Fibroblast of the conjunctiva (primary cell): Measurements from ENCODE around the gene TPP2.

Source experiments
- DNase-seq: peaks from one replicate; pipeline ENCODE4 v3.0.0-alpha.2; 2010; ENCODE audit warnings: low read depth

Gene TPP2

GRCh38 chr13:102694937-102695336 lies 98.2 kb downstream of the TPP2 start, which contains the start of gene METTL21C:
TSS of gene METTL21C (minus strand) at chr13:102695044. CDS start at chr13:102694498, 546 bp downstream.
- no peak for DNase-seq

DNA sequence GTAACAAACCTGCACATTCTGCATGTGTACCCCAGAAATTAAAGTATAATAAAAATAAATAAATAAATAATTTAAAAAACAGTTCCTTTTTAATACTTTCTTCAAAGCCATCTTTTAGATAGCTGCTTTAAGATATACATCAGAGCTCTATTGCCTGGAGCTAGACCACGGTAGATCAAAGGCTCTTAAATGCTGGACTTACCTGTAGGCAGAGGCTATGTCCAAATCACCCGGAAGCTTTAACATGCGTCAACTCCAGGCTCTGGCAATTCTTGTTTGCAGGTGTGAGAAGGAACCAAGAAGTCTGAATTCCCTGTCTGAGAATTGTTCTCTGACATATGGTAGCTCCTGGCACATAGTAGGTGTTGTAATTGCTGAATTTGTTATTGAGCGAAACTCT lies 99.7 kb downstream of the TPP2 start:
- no peak for DNase-seq

- DNase-seq, result no peak
These were observed 100.5 kb downstream of the TPP2 start for GRCh38 chr13:102697264-102697663.

DNA sequence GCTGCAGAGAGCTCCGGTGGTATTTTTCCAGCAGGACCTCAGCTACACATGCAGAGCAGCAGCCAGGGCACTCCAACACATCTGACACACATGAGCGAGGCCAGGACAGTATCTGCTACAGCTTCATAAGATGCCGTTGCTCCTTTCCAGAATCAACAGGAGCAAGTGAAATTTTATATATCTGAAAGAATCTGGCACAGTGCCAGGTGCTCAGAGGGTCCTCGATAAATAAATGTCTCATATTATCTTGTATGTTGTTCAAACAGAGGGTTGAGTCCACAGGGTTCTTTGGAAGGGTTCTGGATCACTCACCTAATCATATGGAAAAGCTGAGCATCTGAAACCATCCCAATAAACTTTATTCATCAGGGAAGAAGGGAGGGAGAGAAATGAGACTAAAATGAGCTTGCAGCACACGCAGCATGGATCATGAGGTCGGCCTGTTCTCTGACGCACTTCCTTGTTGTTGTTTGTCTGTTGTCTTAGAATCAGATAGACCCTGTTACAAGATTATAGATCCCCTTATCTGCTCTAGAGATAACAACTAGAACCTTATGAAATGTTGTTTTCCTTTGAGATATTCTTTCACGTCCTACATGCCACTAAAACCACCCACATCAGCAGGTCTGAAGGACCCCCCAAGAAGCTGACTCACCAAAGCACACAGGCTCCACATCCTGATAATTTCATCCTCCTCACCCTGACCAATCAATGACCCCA lies 101.3 kb downstream of the TPP2 start:
- DNase-seq, result no peak

GRCh38 chr13:102698649-102698980 lies 101.8 kb downstream of the TPP2 start:
- DNase-seq, result no peak

- DNase-seq, result no peak
These were observed 102.7 kb downstream of the TPP2 start for GRCh38 chr13:102699504-102699903.

- no peak for DNase-seq
These were observed 103.6 kb downstream of the TPP2 start for GRCh38 chr13:102700088-102701031.

- no peak for DNase-seq
These were observed 104.5 kb downstream of the TPP2 start for GRCh38 chr13:102701331-102701730.

DNA sequence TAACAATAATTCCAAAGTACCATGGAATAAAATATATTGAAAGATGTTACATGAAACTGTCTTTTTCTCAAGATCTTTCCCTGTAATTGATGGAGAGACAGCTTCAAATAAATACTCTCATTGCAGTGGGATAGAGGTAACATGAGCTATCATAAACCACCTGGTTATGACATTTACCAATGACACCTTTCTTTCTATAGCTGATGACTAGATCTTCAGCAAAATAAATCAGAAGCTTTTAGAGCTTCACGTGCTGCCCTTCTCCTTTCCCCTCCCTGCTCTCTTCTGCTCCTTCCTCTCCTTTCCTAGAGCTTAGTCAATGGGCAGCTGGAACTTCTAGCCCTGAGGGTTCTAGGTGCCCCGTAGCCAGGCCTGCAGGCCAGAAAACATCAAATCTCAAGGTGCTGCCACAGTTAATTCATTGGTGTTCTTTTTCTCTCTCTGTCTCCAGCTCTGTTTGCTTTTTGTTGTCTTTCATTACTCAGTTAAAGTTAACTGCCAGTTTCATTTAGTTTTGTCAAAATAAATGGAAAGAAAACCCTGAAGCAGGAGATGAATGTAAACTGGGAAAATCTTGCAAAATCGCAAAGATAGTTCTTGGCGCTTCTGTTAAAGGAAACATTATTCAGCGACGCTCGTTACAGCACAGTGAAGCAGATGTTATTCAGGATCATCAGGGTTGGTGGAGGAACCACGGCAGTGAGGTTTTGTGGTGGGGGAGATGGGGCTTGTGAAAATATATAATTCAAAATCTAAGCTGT lies 106.4 kb downstream of the TPP2 start:
- DNase-seq, result no peak

DNA sequence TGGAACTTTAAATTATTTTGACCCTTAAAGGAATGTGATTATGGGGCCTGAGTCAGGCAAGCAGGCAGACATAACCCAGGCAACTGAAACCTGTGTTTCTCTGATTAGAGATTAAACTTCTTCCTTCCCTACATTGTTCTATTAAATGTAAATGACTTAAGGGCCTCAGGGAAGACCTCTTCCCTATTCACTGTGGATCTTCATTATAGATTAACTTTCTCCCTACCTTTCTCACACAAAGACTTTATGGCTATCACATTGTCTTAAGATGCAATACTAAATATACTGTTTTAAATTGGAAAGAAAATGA lies 106.9 kb downstream of the TPP2 start:
- no peak for DNase-seq

- DNase-seq, result no peak
These were observed 107.7 kb downstream of the TPP2 start for GRCh38 chr13:102704238-102705058.

DNA sequence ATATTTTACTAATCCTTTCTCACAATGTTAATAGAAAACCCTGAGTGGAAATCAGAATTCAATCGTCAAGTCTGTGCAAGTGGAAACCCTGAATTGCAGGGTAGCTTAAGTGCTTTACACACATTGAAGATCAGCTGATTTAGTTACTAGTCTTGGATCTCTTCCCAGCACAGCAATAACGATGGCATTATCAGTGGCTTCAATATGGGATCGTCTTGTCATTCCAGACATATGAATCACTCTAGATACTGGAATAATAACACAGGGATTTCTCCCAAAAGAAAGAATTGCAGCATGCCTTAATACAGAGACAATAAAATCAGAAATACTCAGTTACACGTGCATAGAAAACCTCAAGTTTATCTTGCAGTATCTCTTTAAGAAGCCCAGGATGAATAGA lies 110.7 kb downstream of the TPP2 start:
- DNase-seq, result peak; percentile 92

- DNase-seq, result no peak
These were observed 111.4 kb downstream of the TPP2 start for GRCh38 chr13:102708211-102708610.

- DNase-seq, result no peak
These were observed 112.2 kb downstream of the TPP2 start for GRCh38 chr13:102708991-102709390.

- DNase-seq, result no peak
These were observed 112.8 kb downstream of the TPP2 start for GRCh38 chr13:102709536-102709935.

DNA sequence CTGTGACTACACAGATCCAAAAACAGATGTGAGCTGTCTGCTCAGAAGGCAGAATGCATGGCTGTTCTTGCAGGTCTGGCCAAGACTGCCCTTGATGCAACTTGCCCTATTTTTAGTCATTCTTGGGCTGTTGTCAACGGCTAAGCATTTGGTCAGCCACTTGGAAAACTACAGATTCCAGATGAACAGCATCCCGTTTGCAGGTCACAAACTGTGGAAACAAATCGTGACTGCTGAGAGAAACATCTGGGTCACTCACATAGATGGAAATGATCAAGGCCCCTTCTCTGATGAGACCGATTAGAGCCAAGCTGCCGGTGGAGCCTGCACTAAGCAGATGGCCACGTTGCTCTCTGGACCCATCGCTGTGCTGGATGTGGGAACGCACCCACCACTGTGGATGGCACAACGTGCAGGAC lies 113.5 kb downstream of the TPP2 start:
- DNase-seq, result no peak

- no peak for DNase-seq
These were observed 118.7 kb downstream of the TPP2 start for GRCh38 chr13:102715447-102715846.

DNA sequence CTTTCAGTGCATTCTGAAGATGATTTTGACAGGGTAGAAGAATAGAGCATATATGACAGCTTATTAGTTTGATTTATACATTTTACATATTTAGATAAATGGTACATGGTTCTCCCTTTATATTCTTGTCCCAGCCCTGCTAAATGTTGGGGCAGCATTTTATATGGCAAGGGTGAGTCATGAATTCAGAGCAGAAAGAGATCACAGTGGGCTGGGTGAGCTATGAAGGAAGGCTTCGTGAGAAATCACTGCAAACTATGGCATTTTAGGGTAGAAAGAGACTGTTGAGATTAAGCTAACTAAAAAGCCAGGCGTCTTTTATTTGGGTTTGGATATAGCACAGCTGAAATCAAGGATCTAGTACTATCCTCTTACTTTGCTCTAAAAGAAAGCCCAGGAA lies 122.0 kb downstream of the TPP2 start:
- DNase-seq, result no peak

GRCh38 chr13:102721800-102722231 lies 125.0 kb downstream of the TPP2 start:
- DNase-seq, result peak; percentile 73

GRCh38 chr13:102724923-102725322 lies 128.1 kb downstream of the TPP2 start:
- DNase-seq, result peak; percentile 63

- no peak for DNase-seq
These were observed 129.6 kb downstream of the TPP2 start for GRCh38 chr13:102726430-102726829.
